GM18499 (cell line): ENCODE data around the gene TEC.
"Not testable (repeated sequence)": the region's sequence is repeated elsewhere in the genome, so short reads cannot be mapped to it uniquely, and the experiment has no call there.

Experiments used
- ATAC-seq: cut with Tn5 transposase; IDR thresholded peaks from one replicate; pipeline ENCODE4 v1.9.1; 2021; ENCODE audit warnings: moderate number of reproducible peaks; ENCODE audit not compliant: insufficient read depth, unreplicated experiment

TEC gene

GRCh38 chr4:48173056-48173991, 96.3 kb downstream of the TEC start:
- no peak for ATAC-seq

GRCh38 chr4:48172651-48173050, 97.0 kb downstream of the TEC start:
- no peak for ATAC-seq

- no peak for ATAC-seq
Measured at GRCh38 chr4:48169636-48170035, 100.0 kb downstream of the TEC start.

- ATAC-seq = no peak
Measured at GRCh38 chr4:48167538-48168263, 101.9 kb downstream of the TEC start.

- ATAC-seq = not testable (repeated sequence)
Measured at GRCh38 chr4:48164561-48164960, 105.1 kb downstream of the TEC start.

GRCh38 chr4:48163746-48164145, 105.9 kb downstream of the TEC start:
- ATAC-seq = no peak

GRCh38 chr4:48162162-48162561, 107.5 kb downstream of the TEC start:
- no peak for ATAC-seq

GRCh38 chr4:48157271-48157670, 112.4 kb downstream of the TEC start:
- ATAC-seq = no peak

- no peak for ATAC-seq
Measured at GRCh38 chr4:48156423-48156822, 113.2 kb downstream of the TEC start.

GRCh38 chr4:48153791-48154550, 115.7 kb downstream of the TEC start:
- ATAC-seq = no peak

GRCh38 chr4:48152259-48152658, 117.4 kb downstream of the TEC start:
- ATAC-seq = no peak

GRCh38 chr4:48149827-48150370, 119.7 kb downstream of the TEC start:
- no peak for ATAC-seq

GRCh38 chr4:48147621-48148020, 122.0 kb downstream of the TEC start:
- ATAC-seq = no peak

- ATAC-seq = no peak
Measured at GRCh38 chr4:48141048-48141447, 128.6 kb downstream of the TEC start.

- no peak for ATAC-seq
Measured at GRCh38 chr4:48139691-48140090, 129.9 kb downstream of the TEC start.

- peak; percentile 87 for ATAC-seq
Measured at GRCh38 chr4:48138936-48139335, 130.7 kb downstream of the TEC start.

- no peak for ATAC-seq
Measured at GRCh38 chr4:48138511-48138910, 131.1 kb downstream of the TEC start.

- ATAC-seq = no peak
Measured at GRCh38 chr4:48137846-48138245, 131.8 kb downstream of the TEC start.

GRCh38 chr4:48134081-48134480, 135.6 kb downstream of the TEC start, which contains the start of gene TXK:
Gene TXK (minus strand): TSS chr4:48134250. CDS start chr4:48134170, 80 bp downstream.
- no peak for ATAC-seq

GRCh38 chr4:48133669-48134068, 136.0 kb downstream of the TEC start:
- ATAC-seq = no peak
